ENCODE measurements around the gene SLC13A4. TPM values are rescaled to one million over a fixed set of nuclear protein-coding genes. Genes with fewer than 3 reads are reported as not detected.

Gene SLC13A4
- total RNA-seq, 1 experiment from 2014 or later, result not detected

DNA sequence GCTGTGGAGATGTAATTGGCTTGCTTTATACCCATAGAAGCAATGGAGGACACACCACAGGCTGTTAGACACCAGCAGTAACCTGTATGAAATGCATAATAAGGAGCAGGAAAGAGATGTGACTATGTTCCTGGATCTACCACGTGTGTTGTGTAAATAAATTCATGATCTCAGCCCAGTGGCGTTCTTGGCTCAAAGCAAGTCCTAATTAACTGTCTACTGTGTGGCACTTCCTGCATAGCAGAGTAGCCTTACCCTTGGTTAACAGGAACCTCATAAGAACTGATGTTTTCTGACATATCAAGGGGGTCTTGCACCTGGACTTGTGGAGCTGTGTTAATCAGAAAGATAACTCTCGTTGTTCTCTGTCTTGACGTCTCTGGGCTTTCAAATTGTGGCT, 46.3 kb upstream of the SLC13A4 start:
- intact Hi-C loops (cut with micrococcal nuclease; ENCODE audit: unreplicated experiment), result no loop called here
- Histone ChIP-seq H3K9me3 (ENCODE audit: control insufficient read depth, insufficient read depth, low read depth, low read length) (0 out of 2 replicates have a peak, but pooled peaks cover 3% of the 10 kb centered on the region), H3K4me1 (ENCODE audit: control insufficient read depth, insufficient read depth, low read length) (no peaks in the 10 kb centered on the region), H3K27me3 (ENCODE audit: control insufficient read depth, insufficient read depth, low read length) (no peaks in the 10 kb centered on the region), H3K4me3 (ENCODE audit: low read depth in 2 of 2, low read length in 2 of 2) (no peak overlapping the region), H3K36me3 (ENCODE audit: control insufficient read depth, insufficient read depth, low read length) (no peaks in the 10 kb centered on the region), H3K27ac (ENCODE audit: low read length) (no peak overlapping the region)
- POLR2A ChIA-PET, result no interaction called here
- TF ChIP-seq POLR2AphosphoS5 (IDR thresholded peaks at IDR 0.05; ENCODE audit: low read depth, low read length) (no peak), SIN3A (IDR thresholded peaks at IDR 0.05; ENCODE audit: borderline replicate concordance, insufficient read depth, low read depth, low read length) (no peak), TCF7L2 (IDR thresholded peaks at IDR 0.05; ENCODE audit: low read depth, low read length) (no peak)
- TF ChIP-seq, protein P1, sequence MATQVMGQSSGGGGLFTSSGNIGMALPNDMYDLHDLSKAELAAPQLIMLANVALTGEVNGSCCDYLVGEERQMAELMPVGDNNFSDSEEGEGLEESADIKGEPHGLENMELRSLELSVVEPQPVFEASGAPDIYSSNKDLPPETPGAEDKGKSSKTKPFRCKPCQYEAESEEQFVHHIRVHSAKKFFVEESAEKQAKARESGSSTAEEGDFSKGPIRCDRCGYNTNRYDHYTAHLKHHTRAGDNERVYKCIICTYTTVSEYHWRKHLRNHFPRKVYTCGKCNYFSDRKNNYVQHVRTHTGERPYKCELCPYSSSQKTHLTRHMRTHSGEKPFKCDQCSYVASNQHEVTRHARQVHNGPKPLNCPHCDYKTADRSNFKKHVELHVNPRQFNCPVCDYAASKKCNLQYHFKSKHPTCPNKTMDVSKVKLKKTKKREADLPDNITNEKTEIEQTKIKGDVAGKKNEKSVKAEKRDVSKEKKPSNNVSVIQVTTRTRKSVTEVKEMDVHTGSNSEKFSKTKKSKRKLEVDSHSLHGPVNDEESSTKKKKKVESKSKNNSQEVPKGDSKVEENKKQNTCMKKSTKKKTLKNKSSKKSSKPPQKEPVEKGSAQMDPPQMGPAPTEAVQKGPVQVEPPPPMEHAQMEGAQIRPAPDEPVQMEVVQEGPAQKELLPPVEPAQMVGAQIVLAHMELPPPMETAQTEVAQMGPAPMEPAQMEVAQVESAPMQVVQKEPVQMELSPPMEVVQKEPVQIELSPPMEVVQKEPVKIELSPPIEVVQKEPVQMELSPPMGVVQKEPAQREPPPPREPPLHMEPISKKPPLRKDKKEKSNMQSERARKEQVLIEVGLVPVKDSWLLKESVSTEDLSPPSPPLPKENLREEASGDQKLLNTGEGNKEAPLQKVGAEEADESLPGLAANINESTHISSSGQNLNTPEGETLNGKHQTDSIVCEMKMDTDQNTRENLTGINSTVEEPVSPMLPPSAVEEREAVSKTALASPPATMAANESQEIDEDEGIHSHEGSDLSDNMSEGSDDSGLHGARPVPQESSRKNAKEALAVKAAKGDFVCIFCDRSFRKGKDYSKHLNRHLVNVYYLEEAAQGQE (IDR thresholded peaks at IDR 0.05; ENCODE audit: insufficient read depth in 1 of 2, low read depth in 2 of 2, low read length in 1 of 2), result no peak
- TF ChIP-seq, protein P2, sequence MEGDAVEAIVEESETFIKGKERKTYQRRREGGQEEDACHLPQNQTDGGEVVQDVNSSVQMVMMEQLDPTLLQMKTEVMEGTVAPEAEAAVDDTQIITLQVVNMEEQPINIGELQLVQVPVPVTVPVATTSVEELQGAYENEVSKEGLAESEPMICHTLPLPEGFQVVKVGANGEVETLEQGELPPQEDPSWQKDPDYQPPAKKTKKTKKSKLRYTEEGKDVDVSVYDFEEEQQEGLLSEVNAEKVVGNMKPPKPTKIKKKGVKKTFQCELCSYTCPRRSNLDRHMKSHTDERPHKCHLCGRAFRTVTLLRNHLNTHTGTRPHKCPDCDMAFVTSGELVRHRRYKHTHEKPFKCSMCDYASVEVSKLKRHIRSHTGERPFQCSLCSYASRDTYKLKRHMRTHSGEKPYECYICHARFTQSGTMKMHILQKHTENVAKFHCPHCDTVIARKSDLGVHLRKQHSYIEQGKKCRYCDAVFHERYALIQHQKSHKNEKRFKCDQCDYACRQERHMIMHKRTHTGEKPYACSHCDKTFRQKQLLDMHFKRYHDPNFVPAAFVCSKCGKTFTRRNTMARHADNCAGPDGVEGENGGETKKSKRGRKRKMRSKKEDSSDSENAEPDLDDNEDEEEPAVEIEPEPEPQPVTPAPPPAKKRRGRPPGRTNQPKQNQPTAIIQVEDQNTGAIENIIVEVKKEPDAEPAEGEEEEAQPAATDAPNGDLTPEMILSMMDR (IDR thresholded peaks at IDR 0.05), result no peak
- in situ Hi-C loops (cut with HindIII; ENCODE audit: low pct_unique_long_range_greater_than_20kb, low sequenced_read_pairs), result no loop called here
- DNase-seq (ENCODE audit: low read depth, low spot score), result peak; percentile 12
- CTCF ChIA-PET, result no interaction called here
- no peak for ATAC-seq
- no TSS peak for BruUV-seq (replicated peaks)

- TF ChIP-seq, protein P2 (IDR thresholded peaks at IDR 0.05), result no peak
- TF ChIP-seq, protein P1 (IDR thresholded peaks at IDR 0.05; ENCODE audit: insufficient read depth in 1 of 2, low read depth in 2 of 2, low read length in 1 of 2), result no peak
- TF ChIP-seq SIN3A (IDR thresholded peaks at IDR 0.05; ENCODE audit: borderline replicate concordance, insufficient read depth, low read depth, low read length), result no peak
- no peak for TF ChIP-seq TCF7L2 (IDR thresholded peaks at IDR 0.05; ENCODE audit: low read depth, low read length)
- TF ChIP-seq POLR2AphosphoS5 (IDR thresholded peaks at IDR 0.05; ENCODE audit: low read depth, low read length), result no peak
- intact Hi-C loops (cut with micrococcal nuclease; ENCODE audit: unreplicated experiment), result no loop called here
- DNase-seq (ENCODE audit: low read depth, low spot score), result no peak
- in situ Hi-C loops (cut with HindIII; ENCODE audit: low pct_unique_long_range_greater_than_20kb, low sequenced_read_pairs), result no loop called here
- ATAC-seq, result no peak
- Histone ChIP-seq H3K27ac (ENCODE audit: low read length) (no peak overlapping the region), H3K27me3 (ENCODE audit: control insufficient read depth, insufficient read depth, low read length) (no peaks in the 10 kb centered on the region), H3K4me1 (ENCODE audit: control insufficient read depth, insufficient read depth, low read length) (no peaks in the 10 kb centered on the region), H3K36me3 (ENCODE audit: control insufficient read depth, insufficient read depth, low read length) (no peaks in the 10 kb centered on the region), H3K4me3 (ENCODE audit: low read depth in 2 of 2, low read length in 2 of 2) (no peak overlapping the region), H3K9me3 (ENCODE audit: control insufficient read depth, insufficient read depth, low read depth, low read length) (0 out of 2 replicates have a peak, but pooled peaks cover 3% of the 10 kb centered on the region)
- ChIA-PET CTCF (no interaction called here), POLR2A (no interaction called here)
- BruUV-seq (replicated peaks), result no TSS peak
Measured at GRCh38 chr7:135773464-135773863, 45.5 kb upstream of the SLC13A4 start.
